HUES6 (cell line): ENCODE measurements around the gene NPR2.

Source experiments
- H3K27ac ChIP-seq: 2 replicates; pipeline ENCODE4 v1.7.0; 2013; ENCODE audit warnings: low read depth, mild to moderate bottlenecking, low read length, inconsistent platforms
- H3K27me3 ChIP-seq: 2 replicates; pipeline ENCODE4 v1.6.1; 2013; ENCODE audit warnings: low read length; ENCODE audit not compliant: control insufficient read depth, insufficient read depth
- H3K36me3 ChIP-seq: 2 replicates; pipeline ENCODE4 v1.6.1; 2013; ENCODE audit warnings: low read length; ENCODE audit not compliant: control insufficient read depth, insufficient read depth
- H3K4me1 ChIP-seq: 2 replicates; pipeline ENCODE4 v1.6.1; 2013; ENCODE audit warnings: low read length; ENCODE audit not compliant: control insufficient read depth, insufficient read depth
- H3K4me3 ChIP-seq: 2 replicates; pipeline ENCODE4 v1.5.1; 2013; ENCODE audit warnings: low read depth, low read length
- H3K9ac ChIP-seq: one replicate; pipeline ENCODE4 v1.6.1; 2013; ENCODE audit warnings: mild to moderate bottlenecking, low read length
- H3K9me3 ChIP-seq: 2 replicates; pipeline ENCODE4 v1.6.1; 2013; ENCODE audit warnings: low read depth, low read length; ENCODE audit not compliant: control insufficient read depth, insufficient read depth

The NPR2 gene

GRCh38 chr9:35816708-35817107 is 25.3 kb downstream of the NPR2 start:
- no peaks in the 10 kb centered on the region for H3K36me3 ChIP-seq
- no peak overlapping the region for H3K4me3 ChIP-seq
- no peak overlapping the region for H3K27ac ChIP-seq
- H3K9ac ChIP-seq, result no peak overlapping the region
- no peaks in the 10 kb centered on the region for H3K27me3 ChIP-seq
- peaks cover 13% of the 10 kb centered on the region for H3K4me1 ChIP-seq
- H3K9me3 ChIP-seq, result no peaks in the 10 kb centered on the region

- H3K4me1 ChIP-seq, result peaks cover 15% of the 10 kb centered on the region
- no peak overlapping the region for H3K27ac ChIP-seq
- H3K36me3 ChIP-seq, result no peaks in the 10 kb centered on the region
- H3K9me3 ChIP-seq, result no peaks in the 10 kb centered on the region
- H3K27me3 ChIP-seq, result no peaks in the 10 kb centered on the region
- no peak overlapping the region for H3K4me3 ChIP-seq
- no peak overlapping the region for H3K9ac ChIP-seq
Measured at GRCh38 chr9:35818341-35818740, 26.9 kb downstream of the NPR2 start.

GRCh38 chr9:35820076-35820475 is 28.7 kb downstream of the NPR2 start:
- H3K4me1 ChIP-seq, result peaks cover 12% of the 10 kb centered on the region; the same call in 1 of the 2 replicates
- H3K9me3 ChIP-seq, result no peaks in the 10 kb centered on the region
- no peak overlapping the region for H3K27ac ChIP-seq
- H3K9ac ChIP-seq, result no peak overlapping the region
- H3K27me3 ChIP-seq, result no peaks in the 10 kb centered on the region
- no peaks in the 10 kb centered on the region for H3K36me3 ChIP-seq
- H3K4me3 ChIP-seq, result no peak overlapping the region

GRCh38 chr9:35822926-35823325 is 31.5 kb downstream of the NPR2 start:
- H3K27me3 ChIP-seq, result no peaks in the 10 kb centered on the region
- H3K27ac ChIP-seq, result no peak overlapping the region
- no peak overlapping the region for H3K9ac ChIP-seq
- peaks cover 16% of the 10 kb centered on the region for H3K4me1 ChIP-seq
- H3K9me3 ChIP-seq, result no peaks in the 10 kb centered on the region
- H3K4me3 ChIP-seq, result no peak overlapping the region
- H3K36me3 ChIP-seq, result no peaks in the 10 kb centered on the region

- Histone ChIP-seq H3K4me1 (peaks cover 27% of the 10 kb centered on the region), H3K9me3 (no peaks in the 10 kb centered on the region), H3K36me3 (no peaks in the 10 kb centered on the region), H3K9ac (no peak overlapping the region), H3K27ac (no peak overlapping the region), H3K27me3 (no peaks in the 10 kb centered on the region), H3K4me3 (no peak overlapping the region)
Measured at GRCh38 chr9:35826071-35826701, 34.8 kb downstream of the NPR2 start.

- peaks cover 27% of the 10 kb centered on the region for H3K4me1 ChIP-seq
- H3K4me3 ChIP-seq, result no peak overlapping the region
- H3K27ac ChIP-seq, result no peak overlapping the region
- no peak overlapping the region for H3K9ac ChIP-seq
- H3K9me3 ChIP-seq, result no peaks in the 10 kb centered on the region
- H3K36me3 ChIP-seq, result no peaks in the 10 kb centered on the region
- no peaks in the 10 kb centered on the region for H3K27me3 ChIP-seq
Measured at GRCh38 chr9:35827486-35827885, 36.1 kb downstream of the NPR2 start.

- peaks cover 19% of the 10 kb centered on the region for H3K4me1 ChIP-seq
- H3K4me3 ChIP-seq, result peak within 1 kb of the TSS; percentile 86
- H3K9me3 ChIP-seq, result no peaks in the 10 kb centered on the region
- H3K27ac ChIP-seq, result no peak within 1 kb of the TSS
- no peaks in the 10 kb centered on the region for H3K27me3 ChIP-seq
- H3K9ac ChIP-seq, result peak within 1 kb of the TSS; percentile 62
- H3K36me3 ChIP-seq, result no peaks in the 10 kb centered on the region
Measured at GRCh38 chr9:35828716-35829083, 37.3 kb downstream of the NPR2 start, which contains the start of gene FAM221B. Gene FAM221B (minus strand): TSS chr9:35828732. CDS start chr9:35826161, 2,571 bp downstream.

GRCh38 chr9:35829084-35829763 is 37.8 kb downstream of the NPR2 start, which contains the start of gene TMEM8B:
Gene TMEM8B (plus strand): TSS chr9:35829228. CDS start chr9:35829448, 220 bp downstream.
- Histone ChIP-seq H3K27me3 (no peaks in the 10 kb centered on the region), H3K27ac (no peak within 1 kb of the TSS), H3K4me1 (peaks cover 16% of the 10 kb centered on the region), H3K9me3 (no peaks in the 10 kb centered on the region), H3K4me3 (peak within 1 kb of the TSS; percentile 86), H3K36me3 (no peaks in the 10 kb centered on the region), H3K9ac (peak within 1 kb of the TSS; percentile 62)

- H3K27ac ChIP-seq, result no peak overlapping the region
Measured at GRCh38 chr9:35829764-35830096, 38.3 kb downstream of the NPR2 start.

GRCh38 chr9:35831040-35831439 is 39.6 kb downstream of the NPR2 start:
- Histone ChIP-seq H3K9ac (no peak overlapping the region), H3K4me1 (peaks cover 14% of the 10 kb centered on the region; the same call in 1 of the 2 replicates), H3K4me3 (no peak overlapping the region)

More at GRCh38 chr9:35829764-35830096, 38.3 kb downstream of the NPR2 start:
- Histone ChIP-seq H3K9me3 (no peaks in the 10 kb centered on the region), H3K36me3 (no peaks in the 10 kb centered on the region), H3K4me3 (peak overlapping the region; percentile 86), H3K27me3 (no peaks in the 10 kb centered on the region), H3K9ac (peak overlapping the region; percentile 53), H3K4me1 (peaks cover 15% of the 10 kb centered on the region; the same call in 1 of the 2 replicates)

GRCh38 chr9:35832814-35833213 is 41.4 kb downstream of the NPR2 start:
- Histone ChIP-seq H3K9ac (no peak overlapping the region), H3K4me1 (peaks cover 11% of the 10 kb centered on the region; the same call in 1 of the 2 replicates), H3K27ac (no peak overlapping the region), H3K4me3 (no peak overlapping the region), H3K27me3 (no peaks in the 10 kb centered on the region; the same call in 1 of the 2 replicates), H3K36me3 (no peaks in the 10 kb centered on the region), H3K9me3 (no peaks in the 10 kb centered on the region)

More at GRCh38 chr9:35831040-35831439, 39.6 kb downstream of the NPR2 start:
- Histone ChIP-seq H3K9me3 (no peaks in the 10 kb centered on the region), H3K36me3 (no peaks in the 10 kb centered on the region), H3K27me3 (no peaks in the 10 kb centered on the region), H3K27ac (no peak overlapping the region)
